Hair follicle dermal papilla cell (primary cell): ENCODE results near the gene ACSM6. TPM values are rescaled to one million over a fixed set of nuclear protein-coding genes. Genes with fewer than 3 reads are reported as not detected.

Experiments
- small RNA-seq: library from RNA; depleted of rRNA; stranded (forward); fragments of <200 nt; gene quantifications from one replicate; pipeline ENCODE3, GENCODE V24; 2012
- total RNA-seq: library from RNA; depleted of rRNA; stranded (reverse); fragments of >200 nt; gene quantifications from 2 replicates; pipeline ENCODE4 v1.2.3, GENCODE V29; 2012

ACSM6 gene, protein sequence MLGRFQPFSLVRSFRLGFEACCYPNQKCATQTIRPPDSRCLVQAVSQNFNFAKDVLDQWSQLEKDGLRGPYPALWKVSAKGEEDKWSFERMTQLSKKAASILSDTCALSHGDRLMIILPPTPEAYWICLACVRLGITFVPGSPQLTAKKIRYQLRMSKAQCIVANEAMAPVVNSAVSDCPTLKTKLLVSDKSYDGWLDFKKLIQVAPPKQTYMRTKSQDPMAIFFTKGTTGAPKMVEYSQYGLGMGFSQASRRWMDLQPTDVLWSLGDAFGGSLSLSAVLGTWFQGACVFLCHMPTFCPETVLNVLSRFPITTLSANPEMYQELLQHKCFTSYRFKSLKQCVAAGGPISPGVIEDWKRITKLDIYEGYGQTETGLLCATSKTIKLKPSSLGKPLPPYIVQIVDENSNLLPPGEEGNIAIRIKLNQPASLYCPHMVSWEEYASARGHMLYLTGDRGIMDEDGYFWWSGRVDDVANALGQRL
- not detected in 2 replicates for total RNA-seq

DNA sequence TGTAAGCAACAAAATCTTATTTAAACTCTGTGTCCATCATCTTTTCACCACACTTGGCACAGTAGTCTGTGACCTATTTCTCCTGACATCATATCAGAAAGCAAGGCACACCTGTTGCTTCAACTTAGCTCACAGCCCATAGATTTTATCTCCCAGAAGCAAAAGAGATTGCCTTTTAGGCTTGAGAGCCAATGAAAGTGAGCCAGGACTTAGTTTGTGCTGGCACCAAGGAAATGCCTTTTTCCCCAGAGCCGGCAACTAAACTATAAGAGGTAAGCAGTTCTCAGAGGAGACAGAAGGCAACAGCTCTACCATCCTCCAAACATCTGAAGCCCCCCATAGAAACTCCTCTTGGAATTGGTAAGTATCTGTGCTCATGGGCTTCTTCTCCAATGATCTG lies at the start of gene ACSM6:
Gene ACSM6, plus strand, starts transcription at position 295 of the 400 bp plus-strand sequence. CDS start 248 bp downstream, outside the sequence.

Small RNAs within 50 kb of the gene (small RNA-seq; reads per million reads assigned to genes)
- gene AL157834.3, result not detected

Other genes with a start within 250 kb of the ACSM6 start
- gene CYP2C8, start 124.7 kb upstream of the ACSM6 start, total RNA-seq, result 0.32 TPM in 1 of 2 replicates, not detected in the other
- gene PDLIM1, start 96.8 kb downstream of the ACSM6 start, total RNA-seq, result 36.8 and 49.5 TPM in 2 replicates